HCT116 (cell line): ENCODE measurements around the gene GSPT1.

Source experiments
- EZH2 ChIP-seq: fragments of 200-600 bp; sonication (generic); IDR thresholded peaks from 2 replicates; pipeline ENCODE4 v1.6.1; 2017; ENCODE audit warnings: antibody characterized with exemption, mixed run types
- SP1 ChIP-seq: IDR thresholded peaks from 2 replicates; pipeline ENCODE4 v1.6.1; 2012; ENCODE audit warnings: low read depth
- TF ChIP-seq, protein P1 (sequence below), 3 experiments: fragments of 200-600 bp in 1 of 3; sonication (generic) in 1 of 3; IDR thresholded peaks in 2 of 3; conservative IDR thresholded peaks in 1 of 3; 2 replicates each; pipeline ENCODE4 v1.5.1; 2012 to 2017; ENCODE audit warnings: low read depth in 2 of 3, low read length in 2 of 3, antibody characterized with exemption in 1 of 3, borderline replicate concordance in 1 of 3, control low read depth in 1 of 3, mild to moderate bottlenecking in 1 of 3, mixed read lengths in 1 of 3, mixed run types in 1 of 3, moderate library complexity in 1 of 3; ENCODE audit not compliant: insufficient read depth in 1 of 3

DNA sequence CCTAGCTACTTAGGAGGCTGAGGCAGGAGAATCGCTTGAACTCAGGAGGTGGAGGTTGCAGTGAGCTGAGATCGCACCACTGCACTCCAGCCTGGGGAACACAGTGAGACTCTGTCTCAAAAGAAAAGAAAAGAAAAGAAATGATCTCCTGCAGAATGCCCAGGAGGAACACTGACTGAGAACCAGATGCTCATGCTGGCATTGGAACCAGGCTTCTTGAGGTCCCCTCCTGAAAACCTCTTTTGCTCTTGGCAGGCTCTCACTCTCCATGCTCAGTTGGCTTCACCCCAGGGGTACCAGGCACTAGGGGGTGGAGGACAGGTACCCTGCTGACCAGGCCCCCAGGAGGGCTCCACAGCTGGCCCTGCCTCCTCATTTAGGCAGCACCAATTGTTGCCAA, 40.8 kb upstream of the GSPT1 start:
- TF ChIP-seq, protein P1, sequence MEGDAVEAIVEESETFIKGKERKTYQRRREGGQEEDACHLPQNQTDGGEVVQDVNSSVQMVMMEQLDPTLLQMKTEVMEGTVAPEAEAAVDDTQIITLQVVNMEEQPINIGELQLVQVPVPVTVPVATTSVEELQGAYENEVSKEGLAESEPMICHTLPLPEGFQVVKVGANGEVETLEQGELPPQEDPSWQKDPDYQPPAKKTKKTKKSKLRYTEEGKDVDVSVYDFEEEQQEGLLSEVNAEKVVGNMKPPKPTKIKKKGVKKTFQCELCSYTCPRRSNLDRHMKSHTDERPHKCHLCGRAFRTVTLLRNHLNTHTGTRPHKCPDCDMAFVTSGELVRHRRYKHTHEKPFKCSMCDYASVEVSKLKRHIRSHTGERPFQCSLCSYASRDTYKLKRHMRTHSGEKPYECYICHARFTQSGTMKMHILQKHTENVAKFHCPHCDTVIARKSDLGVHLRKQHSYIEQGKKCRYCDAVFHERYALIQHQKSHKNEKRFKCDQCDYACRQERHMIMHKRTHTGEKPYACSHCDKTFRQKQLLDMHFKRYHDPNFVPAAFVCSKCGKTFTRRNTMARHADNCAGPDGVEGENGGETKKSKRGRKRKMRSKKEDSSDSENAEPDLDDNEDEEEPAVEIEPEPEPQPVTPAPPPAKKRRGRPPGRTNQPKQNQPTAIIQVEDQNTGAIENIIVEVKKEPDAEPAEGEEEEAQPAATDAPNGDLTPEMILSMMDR (IDR thresholded peaks at IDR 0.05 in 2 of 3, conservative IDR thresholded peaks at IDR 0.05 in 1 of 3; ENCODE audit: borderline replicate concordance in 1 of 3, insufficient read depth in 1 of 3, low read depth in 2 of 3, low read length in 2 of 3): no peak
- TF ChIP-seq EZH2: no peak
- TF ChIP-seq SP1: no peak
